H1 (cell line): ENCODE measurements around the gene TEX14. TPM values are rescaled to one million over a fixed set of nuclear protein-coding genes. Genes with fewer than 3 reads are reported as not detected.

ENCODE experiments used
- CTCF ChIA-PET: fragments of 300-600 bp; sonication (Branson Sonifier 250); formaldehyde crosslinking; loops from one replicate; lab custom pipeline; 2021; ENCODE audit not compliant: partially characterized antibody; lab: Charles Lee
- POLR2A ChIA-PET: fragments of 300-600 bp; sonication (Branson Sonifier 250); formaldehyde crosslinking; loops from one replicate; lab custom pipeline; 2021; ENCODE audit warnings: inconsistent platforms; ENCODE audit not compliant: partially characterized antibody; lab: Charles Lee
- DNase-seq, 2 experiments: peaks; one replicate each; pipeline versions ENCODE4 v3.0.0 to v3.0.0-alpha.2; 2010 to 2022; ENCODE audit warnings: low spot score in 2 of 2, low read depth in 1 of 2, mixed read lengths in 1 of 2
- FAIRE-seq: peaks from 2 replicates; lab custom pipeline; 2011; peaks lifted over from hg19 to GRCh38; lab: Jason Lieb, UNC
- H2AFZ ChIP-seq: 2 replicates; pipeline ENCODE4 v1.8.1; 2012; ENCODE audit warnings: low read length, inconsistent platforms
- H2AK5ac ChIP-seq: 2 replicates; pipeline ENCODE4 v1.6.1; 2013; ENCODE audit warnings: low read depth, low read length
- H2BK120ac ChIP-seq: replicated peaks from 2 replicates; pipeline ENCODE3; 2013; ENCODE audit warnings: low read depth, low read length, inconsistent platforms
- H2BK12ac ChIP-seq: 2 replicates; pipeline ENCODE4 v1.6.1; 2013; ENCODE audit warnings: low read depth, low read length
- H2BK15ac ChIP-seq: 2 replicates; pipeline ENCODE4 v1.6.1; 2013; ENCODE audit warnings: low read length
- H2BK20ac ChIP-seq: 2 replicates; pipeline ENCODE4 v1.6.1; 2013; ENCODE audit warnings: low read length
- H2BK5ac ChIP-seq: 2 replicates; pipeline ENCODE4 v1.6.1; 2013; ENCODE audit warnings: low read depth, low read length
- H3K14ac ChIP-seq: 2 replicates; pipeline ENCODE4 v1.6.1; 2013; ENCODE audit warnings: inconsistent platforms; ENCODE audit not compliant: insufficient read length
- H3K18ac ChIP-seq: 2 replicates; pipeline ENCODE4 v1.6.1; 2013; ENCODE audit warnings: low read length; ENCODE audit errors: extremely low read depth
- H3K23ac ChIP-seq: 2 replicates; pipeline ENCODE4 v1.6.1; 2013; ENCODE audit warnings: inconsistent platforms; ENCODE audit not compliant: insufficient read length
- H3K23me2 ChIP-seq: 2 replicates; pipeline ENCODE4 v1.6.1; 2013; ENCODE audit warnings: low read depth, low read length
- H3K27ac ChIP-seq: 2 replicates; pipeline ENCODE4 v1.6.1; 2011; ENCODE audit warnings: low read depth, low read length, inconsistent platforms
- H3K27me3 ChIP-seq, 4 experiments: replicated peaks in 1 of 4; 1 replicate in 1 of 4; 2 replicates in 3 of 4; pipeline versions ENCODE4 v1.6.1 to v1.8.1; 2011 to 2013; ENCODE audit warnings: low read length in 3 of 4, mild to moderate bottlenecking in 3 of 4, inconsistent platforms in 2 of 4, mixed read lengths in 2 of 4, moderate library complexity in 1 of 4; ENCODE audit not compliant: control insufficient read depth in 3 of 4, insufficient read depth in 3 of 4; ENCODE audit errors: extremely low read depth in 1 of 4
- H3K36me3 ChIP-seq, 4 experiments: 2 replicates each; pipeline versions ENCODE4 v1.6.1 to v1.8.1; 2011 to 2013; ENCODE audit warnings: mild to moderate bottlenecking in 4 of 4, low read length in 3 of 4, moderate library complexity in 2 of 4, control low read depth in 1 of 4, inconsistent platforms in 1 of 4; ENCODE audit not compliant: insufficient read depth in 4 of 4, control insufficient read depth in 2 of 4
- H3K4ac ChIP-seq: replicated peaks from 2 replicates; pipeline ENCODE3; 2013; ENCODE audit warnings: low read length, low read depth, mixed read lengths, inconsistent platforms; ENCODE audit not compliant: insufficient read length
- H3K4me1 ChIP-seq, 4 experiments: replicated peaks in 1 of 4; 1 replicate in 1 of 4; 2 replicates in 3 of 4; pipeline versions ENCODE4 v1.6.1 to v1.8.1; 2011 to 2013; ENCODE audit warnings: low read length in 3 of 4, inconsistent platforms in 2 of 4, mixed read lengths in 1 of 4; ENCODE audit not compliant: insufficient read depth in 4 of 4, control insufficient read depth in 3 of 4
- H3K4me2 ChIP-seq, 2 experiments: 2 replicates each; pipeline versions ENCODE4 v1.6.1 to v1.8.1; 2011 to 2013; ENCODE audit warnings: low read depth in 2 of 2, low read length in 2 of 2, control low read depth in 1 of 2, inconsistent platforms in 1 of 2, mild to moderate bottlenecking in 1 of 2; ENCODE audit not compliant: insufficient read depth in 1 of 2
- H3K4me3 ChIP-seq, 4 experiments: fragments of 200-600, 300-600 bp in 1 of 4; sonication (generic), shearing (Covaris generic), sonication (Bioruptor Twin) in 1 of 4; 2 replicates each; pipeline versions ENCODE4 v1.5.1 to v1.8.1; 2011 to 2016; ENCODE audit warnings: low read length in 4 of 4, low read depth in 3 of 4, control low read depth in 2 of 4, inconsistent platforms in 2 of 4, mild to moderate bottlenecking in 2 of 4, mixed read lengths in 1 of 4, moderate library complexity in 1 of 4; ENCODE audit not compliant: insufficient read depth in 2 of 4; ENCODE audit errors: extremely low read depth in 1 of 4
- H3K56ac ChIP-seq: replicated peaks from 2 replicates; pipeline ENCODE3; 2013; ENCODE audit warnings: low read depth, mild to moderate bottlenecking, mixed read lengths, low read length, inconsistent platforms; ENCODE audit not compliant: insufficient read length
- H3K79me1 ChIP-seq: 2 replicates; pipeline ENCODE4 v1.6.1; 2013; ENCODE audit warnings: low read depth, low read length, control low read depth
- H3K79me2 ChIP-seq, 2 experiments: 2 replicates each; pipeline versions ENCODE4 v1.6.1 to v1.8.1; 2012 to 2013; ENCODE audit warnings: low read length in 2 of 2, mild to moderate bottlenecking in 2 of 2, inconsistent platforms in 1 of 2; ENCODE audit not compliant: insufficient read depth in 2 of 2, control insufficient read depth in 1 of 2
- H3K9ac ChIP-seq, 4 experiments: replicated peaks in 1 of 4; 1 replicate in 1 of 4; 2 replicates in 3 of 4; pipeline versions ENCODE4 v1.6.1 to v1.8.1; 2011 to 2013; ENCODE audit warnings: low read depth in 3 of 4, low read length in 3 of 4, control low read depth in 2 of 4, mild to moderate bottlenecking in 2 of 4, moderate library complexity in 2 of 4, inconsistent platforms in 1 of 4; ENCODE audit errors: extremely low read depth in 1 of 4
- H3K9me3 ChIP-seq, 2 experiments: 2 replicates each; pipeline versions ENCODE4 v1.6.1 to v1.8.1; 2012 to 2013; ENCODE audit warnings: mild to moderate bottlenecking in 2 of 2, moderate library complexity in 2 of 2, control low read depth in 1 of 2, inconsistent platforms in 1 of 2, low read depth in 1 of 2, low read length in 1 of 2, mixed read lengths in 1 of 2; ENCODE audit not compliant: insufficient read depth in 2 of 2
- H4K20me1 ChIP-seq, 2 experiments: replicated peaks in 1 of 2; 2 replicates each; pipeline versions ENCODE3 to v1.8.1; 2011 to 2013; ENCODE audit warnings: inconsistent platforms in 2 of 2, low read length in 2 of 2, mild to moderate bottlenecking in 1 of 2; ENCODE audit not compliant: insufficient read depth in 2 of 2, control insufficient read depth in 1 of 2
- H4K5ac ChIP-seq: 2 replicates; pipeline ENCODE4 v1.6.1; 2013; ENCODE audit warnings: low read length, low read depth, mixed read lengths, inconsistent platforms; ENCODE audit not compliant: insufficient read length
- H4K8ac ChIP-seq: 2 replicates; pipeline ENCODE4 v1.8.0; 2013; ENCODE audit warnings: mild to moderate bottlenecking, moderate library complexity, low read length, inconsistent platforms; ENCODE audit not compliant: insufficient read depth; ENCODE audit errors: extremely low read depth
- H4K91ac ChIP-seq: replicated peaks from 2 replicates; pipeline ENCODE3; 2013; ENCODE audit warnings: low read length, mixed read lengths, inconsistent platforms; ENCODE audit not compliant: insufficient read length
- CHD2 ChIP-seq: IDR thresholded peaks from 2 replicates; pipeline ENCODE4 v1.6.1; 2012; ENCODE audit warnings: low read length, improper control_type of control experiment
- WGBS, 2 experiments: shearing (Covaris generic) in 1 of 2; methylation state at CpG; one replicate each; pipeline versions ENCODE4 v1.1.6 to v1.1.7; 2013 to 2015; ENCODE audit warnings: low lambda C conversion rate in 2 of 2, mixed read lengths in 2 of 2, inconsistent platforms in 1 of 2, low coverage in 1 of 2, missing lambda C conversion rate in 1 of 2; ENCODE audit not compliant: insufficient replicate concordance in 2 of 2, insufficient coverage in 1 of 2, insufficient read length in 1 of 2; ENCODE audit errors: extremely low coverage in 1 of 2, missing lambda C conversion rate in 1 of 2; 5-methylcytosine and 5-hydroxymethylcytosine counted together
- polyA plus RNA-seq, 7 experiments: library from polyadenylated mRNA; depleted of rRNA in 3 of 7; stranded (reverse) in 5 of 7; unstranded in 2 of 7; fragments of >200 nt in 5 of 7; fragments of 200-250 nt in 2 of 7; gene quantifications; 1 replicate in 5 of 7; 2 replicates in 1 of 7; 4 replicates in 1 of 7; pipeline versions ENCODE4 v1.2.1 to v1.2.3, GENCODE V29; 2011 to 2013; ENCODE audit warnings: missing spikeins in 2 of 7, mixed read lengths in 2 of 7
- total RNA-seq: library from RNA; stranded (reverse); fragmentation: NEBNext Ultra II Directional; extraction: Animal tissue kit (Norgen Biotek cat#: 25700); gene quantifications from 2 replicates; pipeline ENCODE4 v1.2.1, GENCODE V29; 2021

Gene TEX14
- total and polyA plus RNA-seq, 2 of the 8 experiments (the other 6 are each of a cell fraction or from before 2014, with no cell fraction given) = 0.83 to 2.5 TPM

- no peak for TF ChIP-seq CHD2
- FAIRE-seq (no peak), DNase-seq (no peak)
- no peaks in the 10 kb centered on the region for H3K79me2 ChIP-seq
- no peak overlapping the region for H3K4me3 ChIP-seq
- no peaks in the 10 kb centered on the region for H3K9me3 ChIP-seq
- no peak overlapping the region for H3K18ac ChIP-seq
- H3K27ac ChIP-seq = no peak overlapping the region
- no peak overlapping the region for H3K56ac ChIP-seq
- no peak overlapping the region for H3K4ac ChIP-seq
- no peak overlapping the region for H2AFZ ChIP-seq
- no peaks in the 10 kb centered on the region for H3K23me2 ChIP-seq
- no peaks in the 10 kb centered on the region for H3K79me1 ChIP-seq
- H3K36me3 ChIP-seq = no peaks in the 10 kb centered on the region
- no peak overlapping the region for H4K5ac ChIP-seq
- no peaks in the 10 kb centered on the region for H3K27me3 ChIP-seq
- H2BK5ac ChIP-seq = no peak overlapping the region
- H4K8ac ChIP-seq = no peak overlapping the region
- H4K91ac ChIP-seq = no peak overlapping the region
- no peaks in the 10 kb centered on the region for H4K20me1 ChIP-seq
- H2BK12ac ChIP-seq = no peak overlapping the region
- H3K9ac ChIP-seq = no peak overlapping the region
- no peak overlapping the region for H3K23ac ChIP-seq
- ChIA-PET CTCF (interaction anchor here (0.7 to 1.7 kb wide), 8 partner anchors 9 to 66 kb away, joined by 3 to 10 read pairs (median 4); no protein-coding TSS in a partner anchor), POLR2A (interaction anchor here (1.0 to 1.4 kb wide), 3 partner anchors 57 to 431 kb away, joined by 3 to 4 read pairs (median 3); no protein-coding TSS in a partner anchor)
- no peak overlapping the region for H2BK20ac ChIP-seq
- no peak overlapping the region for H2BK120ac ChIP-seq
- H3K4me1 ChIP-seq = no peaks in the 10 kb centered on the region
- WGBS, 2 experiments = 88% methylated on average over 4 of the region's 4 CpGs; no CpG with 5 or more reads in 1 of the 2 experiments
- no peak overlapping the region for H3K4me2 ChIP-seq
- H2AK5ac ChIP-seq = no peak overlapping the region
- no peak overlapping the region for H2BK15ac ChIP-seq
- no peak overlapping the region for H3K14ac ChIP-seq
These were observed 117.8 kb downstream of the TEX14 start for GRCh38 chr17:58574025-58574424.
